Endothelial cell of umbilical vein (primary cell): ENCODE measurements around the gene GGT6.

Experiments used
- POLR2A ChIP-seq: IDR thresholded peaks from 2 replicates; pipeline ENCODE4 v1.6.1; 2012; ENCODE audit warnings: low read depth, mild to moderate bottlenecking, control low read depth, low read length
- TF ChIP-seq, protein P1 (sequence below), 2 donors: IDR thresholded peaks; 1 replicate in 1 of 2; 2 replicates in 1 of 2; pipeline ENCODE4 v1.5.1; 2011; ENCODE audit warnings: low read length in 2 of 2, mild to moderate bottlenecking in 2 of 2, moderate library complexity in 2 of 2, control low read depth in 1 of 2, inconsistent platforms in 1 of 2, low read depth in 1 of 2; ENCODE audit not compliant: insufficient read depth in 1 of 2; ENCODE audit errors: extremely low read depth in 1 of 2

DNA sequence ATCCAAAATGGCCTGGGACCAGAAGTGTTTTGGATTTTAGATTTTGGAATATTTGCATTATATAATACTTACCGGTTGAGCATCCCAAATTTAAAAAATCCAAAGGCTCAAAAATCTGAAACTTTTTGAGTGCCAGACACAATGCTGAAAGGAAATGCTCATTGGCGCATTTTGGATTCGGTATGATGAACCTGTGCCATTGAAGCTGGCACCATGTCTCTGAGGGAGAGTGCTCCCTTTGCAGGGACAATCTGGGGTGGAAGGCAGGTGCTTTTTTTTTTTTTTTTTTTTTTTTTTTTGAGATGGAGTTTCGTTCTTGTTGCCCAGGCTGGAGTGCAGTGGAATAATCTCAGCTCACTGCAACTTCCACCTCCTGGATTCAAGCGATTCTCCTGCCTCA is 41.7 kb upstream of the GGT6 start:
- TF ChIP-seq, protein P1, sequence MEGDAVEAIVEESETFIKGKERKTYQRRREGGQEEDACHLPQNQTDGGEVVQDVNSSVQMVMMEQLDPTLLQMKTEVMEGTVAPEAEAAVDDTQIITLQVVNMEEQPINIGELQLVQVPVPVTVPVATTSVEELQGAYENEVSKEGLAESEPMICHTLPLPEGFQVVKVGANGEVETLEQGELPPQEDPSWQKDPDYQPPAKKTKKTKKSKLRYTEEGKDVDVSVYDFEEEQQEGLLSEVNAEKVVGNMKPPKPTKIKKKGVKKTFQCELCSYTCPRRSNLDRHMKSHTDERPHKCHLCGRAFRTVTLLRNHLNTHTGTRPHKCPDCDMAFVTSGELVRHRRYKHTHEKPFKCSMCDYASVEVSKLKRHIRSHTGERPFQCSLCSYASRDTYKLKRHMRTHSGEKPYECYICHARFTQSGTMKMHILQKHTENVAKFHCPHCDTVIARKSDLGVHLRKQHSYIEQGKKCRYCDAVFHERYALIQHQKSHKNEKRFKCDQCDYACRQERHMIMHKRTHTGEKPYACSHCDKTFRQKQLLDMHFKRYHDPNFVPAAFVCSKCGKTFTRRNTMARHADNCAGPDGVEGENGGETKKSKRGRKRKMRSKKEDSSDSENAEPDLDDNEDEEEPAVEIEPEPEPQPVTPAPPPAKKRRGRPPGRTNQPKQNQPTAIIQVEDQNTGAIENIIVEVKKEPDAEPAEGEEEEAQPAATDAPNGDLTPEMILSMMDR (IDR thresholded peaks at IDR 0.05; ENCODE audit: extremely low read depth in 1 of 2, insufficient read depth in 1 of 2, low read depth in 1 of 2, low read length in 2 of 2), result no peak
- no peak for TF ChIP-seq POLR2A
